Hepatocyte (in vitro differentiated cells): ENCODE measurements around the gene FMO1. TPM values are rescaled to one million over a fixed set of nuclear protein-coding genes. Genes with fewer than 3 reads are reported as not detected.

Experiments used
- DNase-seq: peaks from one replicate; pipeline ENCODE4 v3.0.0-alpha.2; 2016; ENCODE audit warnings: low spot score
- H2AFZ ChIP-seq: fragments of 200-600 bp; sonication (generic); 2 replicates; pipeline ENCODE4 v1.6.0; 2016; ENCODE audit warnings: antibody characterized with exemption, mild to moderate bottlenecking
- H3K27ac ChIP-seq: fragments of 200-600 bp; sonication (generic); 2 replicates; pipeline ENCODE4 v1.5.1; 2016; ENCODE audit warnings: mild to moderate bottlenecking
- H3K27me3 ChIP-seq: fragments of 200-600 bp; sonication (generic); 2 replicates; pipeline ENCODE4 v1.6.1; 2016
- H3K36me3 ChIP-seq: fragments of 200-600 bp; sonication (generic); replicated peaks from 2 replicates; pipeline ENCODE4 v1.5.1; 2016; ENCODE audit warnings: low read depth; ENCODE audit not compliant: insufficient read depth
- H3K4me1 ChIP-seq: fragments of 200-600 bp; sonication (generic); 2 replicates; pipeline ENCODE4 v1.5.1; 2016; ENCODE audit warnings: mild to moderate bottlenecking, moderate library complexity; ENCODE audit not compliant: insufficient read depth
- H3K4me2 ChIP-seq: fragments of 200-600 bp; sonication (generic); 2 replicates; pipeline ENCODE4 v1.6.0; 2016
- H3K4me3 ChIP-seq: fragments of 200-600 bp; sonication (generic); 2 replicates; pipeline ENCODE4 v1.5.1; 2016; ENCODE audit warnings: mild to moderate bottlenecking
- H3K79me2 ChIP-seq: fragments of 200-600 bp; sonication (generic); 2 replicates; pipeline ENCODE4 v1.6.0; 2017; ENCODE audit warnings: mild to moderate bottlenecking
- H3K9me2 ChIP-seq: fragments of 200-600 bp; sonication (generic); replicated peaks from 2 replicates; pipeline ENCODE4 v1.6.0; 2017; ENCODE audit warnings: mild to moderate bottlenecking; ENCODE audit not compliant: insufficient read depth
- H3K9me3 ChIP-seq: fragments of 200-600 bp; sonication (generic); 2 replicates; pipeline ENCODE4 v1.5.1; 2016; ENCODE audit warnings: low read depth, mild to moderate bottlenecking
- H4K20me1 ChIP-seq: fragments of 200-600 bp; sonication (generic); 2 replicates; pipeline ENCODE4 v1.6.0; 2016; ENCODE audit warnings: mild to moderate bottlenecking; ENCODE audit not compliant: insufficient read depth, poor library complexity, severe bottlenecking
- CTCF ChIP-seq: fragments of 200-600 bp; sonication (generic); IDR thresholded peaks from 2 replicates; pipeline ENCODE4 v1.5.1; 2016; ENCODE audit warnings: antibody characterized with exemption, mild to moderate bottlenecking; ENCODE audit not compliant: poor library complexity
- EZH2 ChIP-seq: fragments of 200-600 bp; sonication (generic); IDR thresholded peaks from 2 replicates; pipeline ENCODE4 v1.6.1; 2016; ENCODE audit warnings: antibody characterized with exemption, mild to moderate bottlenecking, borderline replicate concordance
- EZH2phosphoT487 ChIP-seq: fragments of 200-600 bp; sonication (generic); IDR thresholded peaks from one replicate; pipeline ENCODE4 v1.6.1; 2018; ENCODE audit warnings: antibody characterized with exemption, mild to moderate bottlenecking, low read depth, moderate library complexity; ENCODE audit not compliant: unreplicated experiment, severe bottlenecking
- WGBS: methylation state at CpG from one replicate; pipeline ENCODE4 v1.1.6; 2016; ENCODE audit warnings: low lambda C conversion rate; ENCODE audit errors: missing lambda C conversion rate; 5-methylcytosine and 5-hydroxymethylcytosine counted together
- polyA plus RNA-seq: library from polyadenylated mRNA; unstranded; fragments of >200 nt; fragmentation: Nextera tagmentation; extraction: Ambion mirVana; gene quantifications from 2 replicates; pipeline ENCODE4 v1.2.1, GENCODE V29; 2016
- total RNA-seq: library from RNA; depleted of rRNA; stranded (reverse); fragments of >200 nt; gene quantifications from 2 replicates; pipeline ENCODE4 v1.2.3, GENCODE V29; 2014

Gene FMO1, protein sequence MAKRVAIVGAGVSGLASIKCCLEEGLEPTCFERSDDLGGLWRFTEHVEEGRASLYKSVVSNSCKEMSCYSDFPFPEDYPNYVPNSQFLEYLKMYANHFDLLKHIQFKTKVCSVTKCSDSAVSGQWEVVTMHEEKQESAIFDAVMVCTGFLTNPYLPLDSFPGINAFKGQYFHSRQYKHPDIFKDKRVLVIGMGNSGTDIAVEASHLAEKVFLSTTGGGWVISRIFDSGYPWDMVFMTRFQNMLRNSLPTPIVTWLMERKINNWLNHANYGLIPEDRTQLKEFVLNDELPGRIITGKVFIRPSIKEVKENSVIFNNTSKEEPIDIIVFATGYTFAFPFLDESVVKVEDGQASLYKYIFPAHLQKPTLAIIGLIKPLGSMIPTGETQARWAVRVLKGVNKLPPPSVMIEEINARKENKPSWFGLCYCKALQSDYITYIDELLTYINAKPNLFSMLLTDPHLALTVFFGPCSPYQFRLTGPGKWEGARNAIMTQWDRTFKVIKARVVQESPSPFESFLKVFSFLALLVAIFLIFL
- total RNA-seq (71.2 and 79.6 TPM in 2 replicates), polyA plus RNA-seq (49.4 and 51.2 TPM in 2 replicates)

GRCh38 chr1:171248302-171248701, at the start of gene FMO1:
FMO1 (plus strand) TSS chr1:171248494; CDS start chr1:171258088, 9,594 bp downstream.
- peaks cover 7% of the 10 kb centered on the region for H3K79me2 ChIP-seq
- no peaks in the 10 kb centered on the region for H3K9me2 ChIP-seq
- H3K27ac ChIP-seq, result peak within 1 kb of the TSS; percentile 76
- H3K4me3 ChIP-seq, result no peak within 1 kb of the TSS
- DNase-seq, result no peak
- peak within 1 kb of the TSS; percentile 97 for H3K4me2 ChIP-seq
- no peaks in the 10 kb centered on the region for H3K36me3 ChIP-seq
- H3K4me1 ChIP-seq, result peaks cover 7% of the 10 kb centered on the region
- peak within 1 kb of the TSS; percentile 49 for H2AFZ ChIP-seq
- 30% methylated on average over 4 of the region's 4 CpGs for WGBS
- H3K9me3 ChIP-seq, result no peaks in the 10 kb centered on the region
- no peak for TF ChIP-seq EZH2phosphoT487
- TF ChIP-seq CTCF, result no peak
- no peak for TF ChIP-seq EZH2
- H4K20me1 ChIP-seq, result no peaks in the 10 kb centered on the region
- H3K27me3 ChIP-seq, result no peaks in the 10 kb centered on the region

DNA sequence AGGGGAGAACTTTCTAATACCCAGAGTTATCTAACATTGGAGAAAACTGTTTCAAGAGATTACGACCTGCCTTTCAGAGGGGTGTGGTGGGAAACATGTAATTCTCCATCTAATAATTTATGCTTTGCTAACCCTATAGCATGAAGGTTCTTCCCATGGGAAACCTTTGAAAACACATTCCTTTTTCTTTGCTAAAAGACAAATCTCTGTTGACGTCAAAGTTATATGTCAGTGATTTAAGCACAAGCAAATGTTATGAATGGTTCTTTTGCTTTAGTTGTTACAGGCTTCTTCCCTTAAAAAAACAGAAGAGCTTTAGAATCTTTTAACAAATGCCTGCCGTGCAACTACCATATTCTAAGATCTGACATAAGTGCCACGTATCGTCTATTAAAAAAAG, 44.0 kb upstream of the FMO1 start:
- H2AFZ ChIP-seq, result no peak overlapping the region
- H3K4me1 ChIP-seq, result no peaks in the 10 kb centered on the region
- H3K79me2 ChIP-seq, result no peaks in the 10 kb centered on the region
- H3K4me2 ChIP-seq, result no peak overlapping the region
- no peak for TF ChIP-seq EZH2phosphoT487
- no peak for TF ChIP-seq EZH2
- TF ChIP-seq CTCF, result no peak
- WGBS, result 93% methylated on average over 5 of the region's 5 CpGs
- H3K27ac ChIP-seq, result no peak overlapping the region
- no peaks in the 10 kb centered on the region for H3K36me3 ChIP-seq
- H3K9me3 ChIP-seq, result no peaks in the 10 kb centered on the region
- no peaks in the 10 kb centered on the region for H3K9me2 ChIP-seq
- H3K4me3 ChIP-seq, result no peak overlapping the region
- H3K27me3 ChIP-seq, result no peaks in the 10 kb centered on the region
- DNase-seq, result no peak
- no peaks in the 10 kb centered on the region for H4K20me1 ChIP-seq

DNA sequence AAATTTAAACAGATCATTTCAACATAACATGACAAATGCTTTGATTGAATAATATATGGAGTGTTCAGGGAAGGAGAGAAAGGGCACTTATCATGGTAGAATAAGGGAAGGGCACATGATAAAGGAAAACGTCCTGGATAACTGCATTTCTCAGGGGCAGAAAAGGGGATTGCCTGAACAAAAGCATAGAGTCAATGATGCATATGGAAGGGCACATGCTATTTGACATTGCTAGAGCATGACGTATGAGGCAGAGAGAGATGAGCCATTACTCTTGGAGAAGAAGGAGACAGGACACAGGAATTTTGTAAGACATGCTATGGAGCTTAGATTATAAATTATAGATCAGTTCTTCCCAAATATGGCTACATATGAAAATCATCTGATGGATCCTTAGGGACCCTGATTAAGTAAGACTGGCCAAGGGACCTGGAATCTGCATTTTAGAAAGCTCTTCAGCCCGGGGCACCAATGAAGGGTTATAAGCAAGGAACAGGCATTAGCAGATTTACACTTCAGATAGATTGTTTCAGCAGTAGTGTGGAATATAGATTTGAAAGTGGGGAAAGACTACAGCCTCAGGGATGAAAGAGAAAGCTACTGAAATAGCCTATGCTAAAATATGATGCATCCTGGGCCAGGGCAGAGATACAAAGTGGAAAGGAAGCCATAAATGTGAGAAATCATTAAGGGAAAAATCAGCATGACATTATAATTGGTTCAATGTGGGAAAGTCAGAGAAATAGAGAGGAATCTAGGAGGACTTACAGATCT, 41.9 kb upstream of the FMO1 start:
- H3K9me2 ChIP-seq, result no peaks in the 10 kb centered on the region
- H3K27me3 ChIP-seq, result no peaks in the 10 kb centered on the region
- 85% methylated on average over 3 of the region's 3 CpGs for WGBS
- H3K36me3 ChIP-seq, result no peaks in the 10 kb centered on the region
- TF ChIP-seq EZH2 (no peak), EZH2phosphoT487 (no peak), CTCF (no peak)
- H4K20me1 ChIP-seq, result no peaks in the 10 kb centered on the region
- H3K79me2 ChIP-seq, result no peaks in the 10 kb centered on the region
- H3K4me1 ChIP-seq, result peaks cover 4% of the 10 kb centered on the region
- H3K4me2 ChIP-seq, result no peak overlapping the region
- H3K4me3 ChIP-seq, result no peak overlapping the region
- no peak for DNase-seq
- no peak overlapping the region for H2AFZ ChIP-seq
- no peaks in the 10 kb centered on the region for H3K9me3 ChIP-seq
- H3K27ac ChIP-seq, result no peak overlapping the region
